ENCODE results near the gene C20orf204.
"Not testable (repeated sequence)": the region's sequence is repeated elsewhere in the genome, so short reads cannot be mapped to it uniquely, and the experiment has no call there.

Gene C20orf204

GRCh38 chr20:64083804-64084684 is 48.1 kb downstream of the C20orf204 start, which contains the start of gene LKAAEAR1:
LKAAEAR1 (minus strand) TSS chr20:64084398; CDS start chr20:64084219, 179 bp downstream.
- H3K4me3 ChIP-seq (ENCODE audit: low read length) = peak within 1 kb of the TSS; percentile 15
- no peak for TF ChIP-seq CTCF (conservative IDR thresholded peaks at IDR 0.05; ENCODE audit: low read depth, low read length)
- DNase-seq (ENCODE audit: low read depth) = no peak

- TF ChIP-seq CTCF (conservative IDR thresholded peaks at IDR 0.05; ENCODE audit: low read depth, low read length) = no peak
- H3K4me3 ChIP-seq (ENCODE audit: low read length) = no peak overlapping the region
- DNase-seq (ENCODE audit: low read depth) = no peak
These were observed 48.7 kb downstream of the C20orf204 start for GRCh38 chr20:64084685-64085152.

GRCh38 chr20:64086801-64087200 is 50.8 kb downstream of the C20orf204 start:
- DNase-seq (ENCODE audit: low read depth) = no peak
- H3K4me3 ChIP-seq (ENCODE audit: low read length) = no peak overlapping the region
- no peak for TF ChIP-seq CTCF (conservative IDR thresholded peaks at IDR 0.05; ENCODE audit: low read depth, low read length)

GRCh38 chr20:64087226-64087825 is 51.3 kb downstream of the C20orf204 start:
- H3K4me3 ChIP-seq (ENCODE audit: low read length); DNase-seq (ENCODE audit: low read depth): not testable (repeated sequence)

GRCh38 chr20:64088586-64088985 is 52.6 kb downstream of the C20orf204 start:
- DNase-seq (ENCODE audit: low read depth); H3K4me3 ChIP-seq (ENCODE audit: low read length): not testable (repeated sequence)

Measured in retinal pigment epithelial cell (primary cell).